Spleen (tissue), 11 donors: ENCODE results near the gene KIZ. TPM values are rescaled to one million over a fixed set of nuclear protein-coding genes. Genes with fewer than 3 reads are reported as not detected.

ENCODE experiments used
- DNase-seq: peaks from one replicate; pipeline ENCODE4 v3.0.0-alpha.2; 2020
- H3K27ac ChIP-seq, 8 donors: fragments of 200-600 bp; sonication (generic) in 7 of 8; 1 replicate in 4 of 8; 2 replicates in 4 of 8; pipeline versions ENCODE4 v1.5.0 to v1.8.0; 2016 to 2021; ENCODE audit warnings: inconsistent platforms in 4 of 8, mild to moderate bottlenecking in 4 of 8, moderate library complexity in 1 of 8
- H3K27me3 ChIP-seq, 7 donors: fragments of 200-600 bp; sonication (generic) in 6 of 7; replicated peaks in 1 of 7; 1 replicate in 4 of 7; 2 replicates in 3 of 7; pipeline versions ENCODE4 v1.5.0 to v1.8.0; 2016 to 2021; ENCODE audit warnings: inconsistent platforms in 3 of 7, mild to moderate bottlenecking in 1 of 7
- H3K36me3 ChIP-seq, 6 donors: fragments of 200-600 bp; sonication (generic) in 5 of 6; 1 replicate in 4 of 6; 2 replicates in 2 of 6; pipeline versions ENCODE4 v1.5.0 to v1.8.0; 2016 to 2021; ENCODE audit warnings: inconsistent platforms in 2 of 6
- H3K4me1 ChIP-seq, 6 donors: fragments of 200-600 bp; sonication (generic) in 5 of 6; 1 replicate in 3 of 6; 2 replicates in 3 of 6; pipeline versions ENCODE4 v1.5.0 to v1.8.0; 2016 to 2021; ENCODE audit warnings: inconsistent platforms in 3 of 6
- H3K4me3 ChIP-seq, 8 donors: fragments of 200-600 bp; sonication (generic) in 7 of 8; 1 replicate in 4 of 8; 2 replicates in 4 of 8; pipeline versions ENCODE4 v1.5.0 to v1.8.0; 2016 to 2021; ENCODE audit warnings: inconsistent platforms in 4 of 8, mild to moderate bottlenecking in 4 of 8, moderate library complexity in 2 of 8
- H3K9me3 ChIP-seq, 8 donors: fragments of 200-600 bp; sonication (generic) in 7 of 8; 1 replicate in 4 of 8; 2 replicates in 4 of 8; pipeline versions ENCODE4 v1.5.0 to v1.8.0; 2016 to 2021; ENCODE audit warnings: inconsistent platforms in 4 of 8
- CTCF ChIP-seq, 11 experiments: fragments of 200-600 bp in 7 of 11; fragments of 450-650 bp in 4 of 11; sonication (generic) in 4 of 11; IDR thresholded peaks in 8 of 11; conservative IDR thresholded peaks in 3 of 11; 1 replicate in 7 of 11; 2 replicates in 4 of 11; pipeline versions ENCODE4 v1.4.0 to v1.8.0; 2016 to 2021; ENCODE audit warnings: antibody characterized with exemption in 11 of 11, inconsistent platforms in 4 of 11, mild to moderate bottlenecking in 1 of 11
- POLR2A ChIP-seq, 3 donors: fragments of 450-650 bp; IDR thresholded peaks; one replicate each; pipeline ENCODE4 v1.5.1; 2017; ENCODE audit warnings: antibody characterized with exemption in 3 of 3, mild to moderate bottlenecking in 1 of 3
- POLR2AphosphoS5 ChIP-seq, 3 donors: sonication (generic); formaldehyde crosslinking; IDR thresholded peaks; one replicate each; pipeline ENCODE4 v1.5.1; 2017; ENCODE audit warnings: antibody characterized with exemption in 3 of 3
- WGBS, 5 donors: extraction: QIAGEN DNeasy Blood & Tissue Kit in 3 of 5; methylation state at CpG; one replicate each; pipeline versions ENCODE4 v1.1.5 to v1.1.7; 2013 to 2018; 5-methylcytosine and 5-hydroxymethylcytosine counted together
- intact Hi-C: fragments of 100-400 bp; cut with DNase I; formaldehyde crosslinking; loops from one replicate; pipeline ENCODE4 v1.15.0; 2023; ENCODE audit warnings: low total_unique reads
- polyA plus RNA-seq, 3 donors: library from polyadenylated mRNA; stranded (reverse); fragments of 200-250 nt; gene quantifications; one replicate each; pipeline ENCODE4 v1.2.1, GENCODE V29; 2013
- total RNA-seq, 7 donors: library from RNA; depleted of rRNA in 3 of 7; stranded (reverse); fragments of >200 nt in 3 of 7; fragmentation: NEBNext Ultra II Directional in 4 of 7; extraction: Animal tissue kit (Norgen Biotek cat#: 25700) in 4 of 7; gene quantifications; one replicate each; pipeline versions ENCODE4 v1.1.0 to v1.2.1, GENCODE V29; 2016 to 2021
- donor health status: healthy with polysubstance abuse.
- donor health status: DM: no; HTN: no; CAD: no; lungs with moderate emphysema.
- donor health status: DM: no; HTN: no; CAD: no.
- donor health status: Bipolar disorder and iron deficiency.
- donor health status: healthy.
- donor health status: DM: no; HTN: no; CAD: no.
- donor health status: DM: yes; HTN: yes; CAD: no.

Gene KIZ
- total and polyA plus RNA-seq, 10 donors: 9.5 to 57.9 (median 20.2) TPM

GRCh38 chr20:21240394-21240793 is 114.5 kb downstream of the KIZ start:
- no peaks in the 10 kb centered on the region for H3K27me3 ChIP-seq
- intact Hi-C loops: no loop called here
- peaks cover 0 to 9% (median 6%) of the 10 kb centered on the region in 6 donors for H3K4me1 ChIP-seq
- H3K27ac ChIP-seq: no peak overlapping the region
- no peak overlapping the region for H3K4me3 ChIP-seq
- peaks cover 0 to 59% (median 12%) of the 10 kb centered on the region in 6 donors for H3K36me3 ChIP-seq
- no peak for DNase-seq
- no peaks in the 10 kb centered on the region for H3K9me3 ChIP-seq
- WGBS, 5 donors: 83 to 97% (median 92%) methylated on average over 9 of the region's 9 CpGs
- TF ChIP-seq POLR2A (IDR thresholded peaks at IDR 0.05) (no peak), CTCF (IDR thresholded peaks at IDR 0.05 in 8 of 11, conservative IDR thresholded peaks at IDR 0.05 in 3 of 11) (no peak), POLR2AphosphoS5 (IDR thresholded peaks at IDR 0.05) (no peak)

GRCh38 chr20:21241406-21241805 is 115.5 kb downstream of the KIZ start:
- no peaks in the 10 kb centered on the region for H3K9me3 ChIP-seq
- H3K36me3 ChIP-seq: peaks cover 0 to 69% (median 17%) of the 10 kb centered on the region in 6 donors
- no peak for TF ChIP-seq POLR2A (IDR thresholded peaks at IDR 0.05)
- TF ChIP-seq CTCF (IDR thresholded peaks at IDR 0.05 in 8 of 11, conservative IDR thresholded peaks at IDR 0.05 in 3 of 11): no peak
- no peak for TF ChIP-seq POLR2AphosphoS5 (IDR thresholded peaks at IDR 0.05)
- no peak overlapping the region for H3K27ac ChIP-seq
- 61 to 77% (median 70%) methylated on average over 7 of the region's 7 CpGs for whole genome bisulfite sequencing, 5 donors
- DNase-seq: no peak
- H3K4me3 ChIP-seq: no peak overlapping the region
- no peaks in the 10 kb centered on the region for H3K27me3 ChIP-seq
- intact Hi-C loops: no loop called here
- no peaks in the 10 kb centered on the region for H3K4me1 ChIP-seq

GRCh38 chr20:21243811-21244210 is 117.9 kb downstream of the KIZ start:
- intact Hi-C loops: no loop called here
- no peak for DNase-seq
- Histone ChIP-seq H3K4me1 (no peaks in the 10 kb centered on the region), H3K27ac (no peak overlapping the region), H3K9me3 (no peaks in the 10 kb centered on the region), H3K4me3 (no peak overlapping the region), H3K36me3 (peaks cover 0 to 63% (median 18%) of the 10 kb centered on the region in 6 donors), H3K27me3 (no peaks in the 10 kb centered on the region)
- no peak for TF ChIP-seq POLR2AphosphoS5 (IDR thresholded peaks at IDR 0.05)
- no peak for TF ChIP-seq CTCF (IDR thresholded peaks at IDR 0.05 in 8 of 11, conservative IDR thresholded peaks at IDR 0.05 in 3 of 11)
- TF ChIP-seq POLR2A (IDR thresholded peaks at IDR 0.05): no peak
- WGBS, 5 donors: 86 to 96% (median 94%) methylated on average over 12 of the region's 12 CpGs

- WGBS, 5 donors: 93 to 98% (median 95%) methylated on average over 3 of the region's 3 CpGs
- Histone ChIP-seq H3K4me1 (no peaks in the 10 kb centered on the region), H3K9me3 (no peaks in the 10 kb centered on the region), H3K4me3 (no peak overlapping the region), H3K36me3 (peaks cover 0 to 56% (median 18%) of the 10 kb centered on the region in 6 donors), H3K27ac (no peak overlapping the region), H3K27me3 (no peaks in the 10 kb centered on the region)
- intact Hi-C loops: no loop called here
- TF ChIP-seq POLR2A (IDR thresholded peaks at IDR 0.05) (no peak), CTCF (IDR thresholded peaks at IDR 0.05 in 8 of 11, conservative IDR thresholded peaks at IDR 0.05 in 3 of 11) (no peak), POLR2AphosphoS5 (IDR thresholded peaks at IDR 0.05) (no peak)
- DNase-seq: no peak
These were observed 118.9 kb downstream of the KIZ start for GRCh38 chr20:21244808-21245207.
